NCI-H1105 (cell line): Measurements from ENCODE around the gene LBR.

Experiments used
- DNase-seq: peaks from one replicate; lab custom pipeline; 2025; lab: John Stamatoyannopoulos, UW

Gene LBR

GRCh38 chr1:225373155-225373554, 54.7 kb downstream of the LBR start:
- no peak for DNase-seq

- no peak for DNase-seq
These were observed 56.4 kb downstream of the LBR start for GRCh38 chr1:225371366-225372010.

- DNase-seq = no peak
These were observed 59.7 kb downstream of the LBR start for GRCh38 chr1:225368036-225368552.

- DNase-seq = no peak
These were observed 61.3 kb downstream of the LBR start for GRCh38 chr1:225366552-225366951.

GRCh38 chr1:225366018-225366417, 61.8 kb downstream of the LBR start:
- no peak for DNase-seq

GRCh38 chr1:225364439-225364838, 63.4 kb downstream of the LBR start:
- DNase-seq = no peak

GRCh38 chr1:225362805-225363204, 65.0 kb downstream of the LBR start:
- no peak for DNase-seq

- no peak for DNase-seq
These were observed 66.7 kb downstream of the LBR start for GRCh38 chr1:225361176-225361575.

- DNase-seq = no peak
These were observed 67.7 kb downstream of the LBR start for GRCh38 chr1:225360119-225360518.

- no peak for DNase-seq
These were observed 72.0 kb downstream of the LBR start for GRCh38 chr1:225355863-225356262.

GRCh38 chr1:225354906-225355305, 72.9 kb downstream of the LBR start:
- no peak for DNase-seq
